BE2C (cell line): ENCODE measurements around the gene RNU6-9.

Experiments
- DNase-seq: peaks from one replicate; pipeline ENCODE4 v3.0.0-alpha.2; 2020
- H3K27me3 ChIP-seq: fragments of 250-450 bp; sonication (Bioruptor Pico); 2 replicates; pipeline ENCODE4 v1.5.1; 2020; ENCODE audit warnings: mild to moderate bottlenecking
- H3K36me3 ChIP-seq: fragments of 250-450 bp; sonication (Bioruptor Pico); 2 replicates; pipeline ENCODE4 v1.5.1; 2020; ENCODE audit warnings: mild to moderate bottlenecking
- H3K4me1 ChIP-seq: fragments of 250-450 bp; sonication (Bioruptor Pico); 2 replicates; pipeline ENCODE4 v1.5.1; 2020
- H3K4me3 ChIP-seq: 2 replicates; pipeline ENCODE4 v1.5.1; 2011; ENCODE audit warnings: low read depth, low read length
- H3K9me3 ChIP-seq: fragments of 250-450 bp; sonication (Bioruptor Pico); 2 replicates; pipeline ENCODE4 v1.5.1; 2020
- TF ChIP-seq, protein P1 (sequence below): IDR thresholded peaks from 2 replicates; pipeline ENCODE4 v1.5.1; 2012; ENCODE audit warnings: mild to moderate bottlenecking, low read depth, low read length

The RNU6-9 gene

GRCh38 chr19:871446-872265 is 21.6 kb upstream of the RNU6-9 start:
- H3K27me3 ChIP-seq: no peaks in the 10 kb centered on the region
- H3K4me3 ChIP-seq: no peak overlapping the region
- DNase-seq: peak; percentile 49
- H3K36me3 ChIP-seq: peaks cover 23% of the 10 kb centered on the region
- no peaks in the 10 kb centered on the region for H3K9me3 ChIP-seq
- peaks cover 10% of the 10 kb centered on the region for H3K4me1 ChIP-seq
- TF ChIP-seq, protein P1, sequence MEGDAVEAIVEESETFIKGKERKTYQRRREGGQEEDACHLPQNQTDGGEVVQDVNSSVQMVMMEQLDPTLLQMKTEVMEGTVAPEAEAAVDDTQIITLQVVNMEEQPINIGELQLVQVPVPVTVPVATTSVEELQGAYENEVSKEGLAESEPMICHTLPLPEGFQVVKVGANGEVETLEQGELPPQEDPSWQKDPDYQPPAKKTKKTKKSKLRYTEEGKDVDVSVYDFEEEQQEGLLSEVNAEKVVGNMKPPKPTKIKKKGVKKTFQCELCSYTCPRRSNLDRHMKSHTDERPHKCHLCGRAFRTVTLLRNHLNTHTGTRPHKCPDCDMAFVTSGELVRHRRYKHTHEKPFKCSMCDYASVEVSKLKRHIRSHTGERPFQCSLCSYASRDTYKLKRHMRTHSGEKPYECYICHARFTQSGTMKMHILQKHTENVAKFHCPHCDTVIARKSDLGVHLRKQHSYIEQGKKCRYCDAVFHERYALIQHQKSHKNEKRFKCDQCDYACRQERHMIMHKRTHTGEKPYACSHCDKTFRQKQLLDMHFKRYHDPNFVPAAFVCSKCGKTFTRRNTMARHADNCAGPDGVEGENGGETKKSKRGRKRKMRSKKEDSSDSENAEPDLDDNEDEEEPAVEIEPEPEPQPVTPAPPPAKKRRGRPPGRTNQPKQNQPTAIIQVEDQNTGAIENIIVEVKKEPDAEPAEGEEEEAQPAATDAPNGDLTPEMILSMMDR: no peak

DNA sequence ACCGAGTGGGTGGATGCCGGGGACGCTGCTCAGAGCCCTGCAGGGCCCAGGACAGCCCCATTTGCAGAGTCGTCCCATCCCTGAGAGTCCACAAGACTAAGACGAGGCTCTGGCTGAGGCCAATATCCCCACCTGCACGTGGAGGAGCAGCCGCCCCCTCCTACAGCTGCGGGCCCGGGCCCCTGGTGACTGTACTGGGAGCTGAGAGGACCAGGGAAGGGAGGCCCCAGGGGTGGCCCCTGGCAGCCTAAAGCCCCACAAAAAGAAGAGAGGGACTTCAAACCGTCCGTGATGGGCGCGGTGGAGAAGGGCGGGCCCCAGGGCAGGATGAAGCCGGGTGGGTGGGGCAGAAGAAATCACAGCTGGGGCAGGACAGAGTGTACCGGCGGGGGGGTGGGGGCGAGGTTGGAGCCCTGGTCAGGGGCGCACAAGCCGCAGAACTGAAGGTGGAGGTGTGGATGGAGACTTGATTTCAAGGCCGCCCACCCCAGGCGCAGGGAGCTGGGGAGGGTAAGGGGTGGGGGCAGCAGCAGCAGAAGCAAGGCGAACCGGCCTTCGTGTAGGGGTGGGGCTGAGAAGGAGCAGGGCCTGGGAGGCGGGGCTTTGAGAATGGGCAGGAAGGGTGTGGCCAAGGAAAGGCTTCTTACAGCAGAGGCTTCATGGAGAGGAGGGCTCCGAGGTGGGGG is 20.9 kb upstream of the RNU6-9 start:
- TF ChIP-seq, protein P1: no peak
- Histone ChIP-seq H3K9me3 (no peaks in the 10 kb centered on the region), H3K27me3 (no peaks in the 10 kb centered on the region), H3K4me3 (no peak overlapping the region), H3K4me1 (peaks cover 10% of the 10 kb centered on the region), H3K36me3 (peaks cover 23% of the 10 kb centered on the region)
- DNase-seq: peak; percentile 64

DNA sequence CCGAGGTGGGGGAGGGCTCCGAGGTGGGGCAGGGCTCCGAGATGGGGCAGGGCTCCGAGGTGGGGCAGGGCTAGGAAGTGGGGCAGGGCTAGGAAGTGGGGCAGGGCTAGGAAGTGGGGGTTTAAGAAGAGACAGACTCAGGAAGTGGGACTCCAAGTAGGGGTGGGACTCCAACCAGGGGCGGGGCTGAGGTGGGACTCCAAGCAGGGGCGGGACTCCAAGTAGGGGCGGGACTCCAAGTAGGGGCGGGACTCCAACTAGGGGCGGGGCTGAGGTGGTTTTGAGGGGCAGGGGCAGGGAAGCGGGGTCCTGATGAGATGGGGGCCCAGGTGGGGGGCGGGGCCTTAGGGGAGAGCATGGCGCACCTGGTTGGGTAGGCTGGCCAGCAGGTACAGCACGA is 20.2 kb upstream of the RNU6-9 start:
- no peaks in the 10 kb centered on the region for H3K9me3 ChIP-seq

GRCh38 chr19:873561-874041 is 19.7 kb upstream of the RNU6-9 start:
- peaks cover 15% of the 10 kb centered on the region for H3K36me3 ChIP-seq
- H3K4me3 ChIP-seq: no peak overlapping the region
- peaks cover 10% of the 10 kb centered on the region for H3K4me1 ChIP-seq
- DNase-seq: no peak
- TF ChIP-seq, protein P1: no peak
- H3K9me3 ChIP-seq: no peaks in the 10 kb centered on the region
- H3K27me3 ChIP-seq: no peaks in the 10 kb centered on the region

More for the DNA sequence above, 20.2 kb upstream of the RNU6-9 start:
- H3K4me3 ChIP-seq: no peak overlapping the region
- TF ChIP-seq, protein P1: no peak
- no peak for DNase-seq
- H3K4me1 ChIP-seq: peaks cover 10% of the 10 kb centered on the region
- H3K27me3 ChIP-seq: no peaks in the 10 kb centered on the region
- H3K36me3 ChIP-seq: peaks cover 20% of the 10 kb centered on the region

- TF ChIP-seq, protein P1: no peak
- no peaks in the 10 kb centered on the region for H3K9me3 ChIP-seq
- peaks cover 12% of the 10 kb centered on the region for H3K36me3 ChIP-seq
- no peak overlapping the region for H3K4me3 ChIP-seq
- H3K27me3 ChIP-seq: no peaks in the 10 kb centered on the region
- DNase-seq: no peak
- H3K4me1 ChIP-seq: peaks cover 10% of the 10 kb centered on the region
These were observed 17.9 kb upstream of the RNU6-9 start for GRCh38 chr19:875265-875879.
